ENCODE measurements around the gene CATSPER2.
"Not testable (repeated sequence)": the region's sequence is repeated elsewhere in the genome, so short reads cannot be mapped to it uniquely, and the experiment has no call there.

The CATSPER2 gene

GRCh38 chr15:43648649-43649429 is at the start of gene CATSPER2:
Gene CATSPER2 (minus strand): TSS chr15:43648844. CDS start chr15:43648061, 783 bp downstream.
- DNase-seq = no peak

DNA sequence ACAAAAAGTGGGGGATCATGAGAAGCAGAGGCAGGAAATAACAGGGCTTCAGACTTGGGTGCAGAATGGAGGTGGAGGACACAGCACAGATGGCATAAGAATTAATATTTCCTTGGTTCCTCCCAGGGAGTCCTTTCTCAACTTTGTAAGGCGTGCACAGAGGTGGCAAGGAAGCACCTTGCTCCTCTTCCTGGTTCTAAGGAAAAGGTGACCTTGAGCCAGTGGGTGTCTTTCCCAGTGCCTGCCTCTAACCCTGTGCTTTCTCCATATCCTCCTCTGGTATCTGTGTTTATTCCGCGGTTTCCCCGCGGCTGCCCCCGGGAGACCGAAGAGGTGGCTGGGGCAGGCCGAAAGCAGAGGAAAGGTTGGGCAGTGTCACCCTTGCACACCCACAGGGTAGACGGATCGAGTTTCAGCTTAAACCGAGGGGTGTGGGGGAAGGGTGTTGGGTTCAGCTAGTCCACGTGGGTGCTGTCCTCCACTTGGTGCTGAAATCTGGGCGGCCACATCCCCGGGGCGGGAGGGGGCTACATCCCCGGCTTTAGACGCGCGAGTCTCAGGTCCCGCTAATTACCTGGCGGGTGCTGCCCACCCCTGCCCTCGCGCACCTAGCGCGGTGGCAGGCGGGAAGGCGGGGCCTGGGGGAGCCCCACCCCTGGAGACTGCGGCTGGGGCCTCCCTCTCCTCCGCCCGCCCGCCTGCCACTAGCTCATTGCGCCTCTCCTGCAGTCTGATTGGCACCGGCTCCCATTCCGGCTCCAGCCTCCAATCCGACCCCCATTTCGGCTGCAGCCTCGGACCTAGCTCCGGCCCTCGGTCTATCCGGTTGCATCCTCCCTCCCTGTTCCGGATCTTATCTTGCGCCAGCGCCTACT is 44.7 kb upstream of the CATSPER2 start, which contains the start of gene CKMT1A:
Gene CKMT1A, plus strand, starts transcription at position 712 of the 875 bp plus-strand sequence. CDS start 192 bp downstream, outside the sequence.
- not testable (repeated sequence) for DNase-seq

GRCh38 chr15:43692679-43693078 is 44.0 kb upstream of the CATSPER2 start:
- DNase-seq = not testable (repeated sequence)

GRCh38 chr15:43689604-43690301 is 41.1 kb upstream of the CATSPER2 start:
- DNase-seq = not testable (repeated sequence)

- not testable (repeated sequence) for DNase-seq
These were observed 25.5 kb upstream of the CATSPER2 start for GRCh38 chr15:43674175-43674574.

DNA sequence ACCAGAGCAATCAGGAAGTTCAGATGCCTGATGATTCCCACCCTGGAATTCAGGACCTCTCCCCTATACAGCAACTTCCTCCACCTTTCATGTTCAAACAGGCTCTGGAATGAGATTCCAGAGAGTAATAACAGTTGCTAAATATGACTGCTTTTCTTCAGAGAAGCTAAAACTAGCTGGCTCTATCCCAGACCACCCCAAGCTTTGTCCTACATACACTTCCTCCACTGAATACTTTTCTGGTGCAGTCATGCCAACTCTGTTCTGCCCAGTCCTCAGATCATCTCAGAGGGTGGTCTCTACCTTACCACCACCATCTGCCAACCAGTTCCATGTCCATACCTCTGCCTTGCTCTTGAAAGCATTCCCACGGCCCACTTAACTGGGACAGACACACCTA is 17.5 kb upstream of the CATSPER2 start:
- not testable (repeated sequence) for DNase-seq

DNA sequence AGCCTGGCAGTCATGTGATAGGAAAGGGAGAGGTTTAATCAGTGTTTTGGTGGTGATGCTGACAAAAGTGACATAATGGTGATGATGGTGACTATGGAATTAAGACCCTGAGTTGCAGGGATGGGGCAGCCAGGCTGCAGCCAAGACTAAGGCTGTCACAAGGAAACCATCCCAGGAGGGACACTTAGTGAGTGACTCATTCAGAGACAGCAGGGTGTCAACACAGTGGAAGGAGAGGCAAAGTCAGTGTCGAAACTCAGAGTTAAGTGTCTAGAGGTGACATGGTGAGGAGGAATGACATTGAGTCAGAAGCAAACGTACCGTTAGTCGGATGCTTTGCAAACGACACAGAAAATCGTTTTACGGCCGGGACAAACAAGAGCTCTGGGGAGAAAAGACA is 14.7 kb upstream of the CATSPER2 start:
- DNase-seq = not testable (repeated sequence)

GRCh38 chr15:43662293-43662692 is 13.6 kb upstream of the CATSPER2 start:
- DNase-seq = not testable (repeated sequence)

DNA sequence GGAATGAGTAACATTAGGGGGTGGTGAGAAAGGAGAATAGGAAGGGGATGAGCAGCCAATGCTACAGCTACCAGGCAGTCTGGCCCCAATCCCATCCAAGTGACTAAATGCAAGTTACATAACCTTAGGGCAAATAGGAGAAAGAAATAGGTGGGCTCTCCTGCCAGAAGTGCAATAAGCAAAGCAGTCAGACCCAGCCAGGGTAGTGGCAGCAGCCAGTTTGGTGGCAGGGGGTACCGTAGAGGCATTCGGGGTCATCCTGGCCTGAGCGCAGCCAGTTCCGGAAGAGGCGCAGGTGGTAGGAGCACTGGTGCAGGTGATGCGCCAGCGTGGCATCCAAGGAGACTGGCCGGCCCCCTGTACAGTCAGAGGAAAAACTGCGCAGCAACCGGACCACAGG is 11.1 kb upstream of the CATSPER2 start:
- not testable (repeated sequence) for DNase-seq

GRCh38 chr15:43649430-43649926 is 834 bp upstream of the CATSPER2 start:
- not testable (repeated sequence) for DNase-seq

GRCh38 chr15:43638464-43639204 is 10.0 kb downstream of the CATSPER2 start:
- DNase-seq = not testable (repeated sequence)

DNA sequence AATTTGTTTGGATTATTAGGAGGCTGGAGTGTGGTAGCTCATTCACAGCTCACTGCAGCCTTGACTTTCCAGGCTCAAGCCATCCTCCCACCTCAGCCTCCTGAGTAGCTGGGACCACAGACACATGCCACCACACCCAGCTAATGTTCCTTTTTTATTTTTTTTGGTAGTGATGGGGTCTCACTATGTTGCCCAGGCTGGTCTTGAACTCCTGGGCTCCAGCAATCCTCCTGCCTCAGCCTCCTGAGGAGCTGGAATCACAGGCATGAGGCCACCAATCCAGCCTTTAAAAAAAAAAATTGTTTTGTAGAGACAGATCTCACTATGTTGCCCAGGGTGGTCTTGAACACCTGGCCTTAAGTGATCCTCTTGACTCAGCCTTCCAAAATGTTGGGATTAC is 21.7 kb downstream of the CATSPER2 start:
- DNase-seq = not testable (repeated sequence)

GRCh38 chr15:43625106-43625505 is 23.5 kb downstream of the CATSPER2 start:
- DNase-seq = no peak

GRCh38 chr15:43622068-43622799 is 26.4 kb downstream of the CATSPER2 start:
- DNase-seq = not testable (repeated sequence)

- DNase-seq = not testable (repeated sequence)
These were observed 29.9 kb downstream of the CATSPER2 start, which contains the start of gene STRC for GRCh38 chr15:43618700-43619099. Gene STRC (minus strand): TSS chr15:43618800. CDS start chr15:43618722, 78 bp downstream.

DNA sequence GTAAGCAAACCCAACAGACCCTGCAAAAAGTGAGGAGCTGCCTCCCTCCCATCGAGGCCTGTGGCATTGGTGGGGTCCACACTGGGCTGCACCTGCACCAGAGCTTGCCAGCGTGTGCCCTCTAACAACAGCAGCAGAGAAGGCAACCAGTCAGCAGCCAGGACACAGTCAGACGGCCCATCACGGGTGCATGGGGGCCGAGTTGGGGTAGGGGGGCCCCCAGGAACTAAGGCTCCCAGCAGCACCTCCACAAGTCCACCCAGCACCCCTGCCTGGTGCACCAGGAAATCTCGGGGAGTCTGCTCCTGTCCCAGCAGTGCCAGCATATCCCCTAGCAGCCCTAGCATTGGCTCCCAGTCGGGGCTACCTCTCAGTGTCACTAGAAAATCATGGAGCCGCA is 30.9 kb downstream of the CATSPER2 start:
- DNase-seq = not testable (repeated sequence)

GRCh38 chr15:43602233-43602632 is 46.4 kb downstream of the CATSPER2 start:
- DNase-seq = not testable (repeated sequence)

GRCh38 chr15:43600200-43600599 is 48.4 kb downstream of the CATSPER2 start:
- not testable (repeated sequence) for DNase-seq

DNA sequence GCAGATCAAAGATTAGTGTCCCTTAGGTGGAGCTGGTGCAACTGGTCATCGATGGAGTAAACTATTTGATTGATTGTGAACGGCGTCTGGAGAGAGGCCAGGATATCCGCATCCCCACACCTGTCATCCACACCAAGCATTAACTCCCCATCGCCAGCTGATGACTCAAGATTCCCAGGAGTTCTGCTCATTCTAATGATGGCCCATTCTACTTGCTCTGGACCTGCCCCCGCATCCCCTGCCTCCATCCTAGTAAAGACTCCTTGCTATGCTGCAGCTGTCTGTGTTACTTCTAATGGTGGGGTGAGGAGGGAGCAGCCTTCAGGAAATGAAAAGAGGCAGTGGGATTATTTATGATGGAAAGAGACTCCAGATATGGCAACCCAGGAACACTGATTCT is 49.5 kb downstream of the CATSPER2 start:
- not testable (repeated sequence) for DNase-seq

- not testable (repeated sequence) for DNase-seq
These were observed 55.1 kb downstream of the CATSPER2 start, which contains the start of gene CKMT1B for GRCh38 chr15:43593328-43594190. Gene CKMT1B (plus strand): TSS chr15:43594027. CDS start chr15:43594219, 192 bp downstream.

Measured in NCI-H1105 (cell line).